Fibroblast of skin of back (primary cell): Measurements from ENCODE around the gene PRPF31.

Source experiments
- DNase-seq: peaks from one replicate; pipeline ENCODE4 v3.0.0-alpha.2; 2013

Gene PRPF31

DNA sequence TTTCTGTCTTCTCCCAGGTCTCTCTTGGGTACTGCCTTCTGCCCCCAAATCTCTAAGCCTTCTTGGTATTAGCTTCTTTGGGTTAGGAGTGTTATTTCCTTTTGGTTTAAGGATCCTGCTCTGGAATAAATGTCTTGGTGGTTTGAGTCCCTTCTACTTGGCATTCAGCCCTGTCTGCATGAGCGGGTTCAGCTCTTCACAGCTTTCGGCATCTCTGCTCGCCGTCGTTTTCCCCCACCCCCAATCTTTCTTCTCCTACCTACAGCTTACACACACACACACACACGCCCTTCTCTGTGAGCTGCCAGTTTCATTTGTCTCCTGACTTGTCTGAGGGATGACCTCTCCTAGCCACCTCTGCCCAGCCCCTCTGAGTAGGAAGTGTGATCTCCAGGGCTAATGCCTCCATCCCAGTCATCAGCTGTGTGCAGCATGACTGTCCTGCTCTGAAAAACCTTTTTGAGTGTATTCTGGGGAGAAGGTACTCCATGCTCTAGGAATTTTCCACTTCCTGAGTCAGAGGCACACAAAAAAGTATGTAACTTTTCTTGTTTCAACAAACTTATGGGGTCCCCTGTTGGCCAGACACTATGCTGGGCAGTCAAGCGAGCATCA lies 26.7 kb downstream of the PRPF31 start:
- no peak for DNase-seq

DNA sequence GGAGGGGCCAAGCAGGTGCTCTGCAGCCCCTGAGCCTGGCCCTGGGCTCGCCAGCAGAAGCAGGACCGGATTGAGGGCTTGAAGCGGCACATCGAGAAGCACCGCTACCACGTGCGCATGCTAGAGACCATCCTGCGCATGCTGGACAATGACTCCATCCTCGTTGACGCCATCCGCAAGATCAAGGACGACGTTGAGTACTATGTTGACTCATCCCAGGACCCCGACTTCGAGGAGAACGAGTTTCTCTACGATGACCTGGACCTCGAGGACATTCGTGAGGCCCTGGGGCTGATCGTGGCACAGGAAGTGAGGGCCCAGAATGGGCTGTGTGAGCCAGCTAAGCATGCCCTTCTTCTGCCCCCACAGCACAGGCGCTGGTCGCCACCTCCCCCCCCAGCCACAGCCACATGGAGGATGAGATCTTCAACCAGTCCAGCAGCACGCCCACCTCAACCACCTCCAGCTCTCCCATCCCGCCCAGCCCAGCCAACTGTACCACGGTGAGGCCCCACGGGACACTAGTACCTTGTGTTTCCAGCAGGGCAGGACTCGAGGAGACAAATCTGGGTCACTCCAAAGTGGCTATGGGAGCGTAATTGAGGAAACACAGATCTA lies 30.1 kb downstream of the PRPF31 start:
- DNase-seq, result no peak

- DNase-seq, result no peak
These were observed 32.1 kb downstream of the PRPF31 start for GRCh38 chr19:54147676-54148075.

GRCh38 chr19:54148158-54148557 lies 32.6 kb downstream of the PRPF31 start:
- no peak for DNase-seq

GRCh38 chr19:54149021-54149812 lies 33.7 kb downstream of the PRPF31 start:
- no peak for DNase-seq

- DNase-seq, result no peak
These were observed 35.9 kb downstream of the PRPF31 start for GRCh38 chr19:54151362-54152035.

GRCh38 chr19:54152267-54152666 lies 36.7 kb downstream of the PRPF31 start:
- DNase-seq, result no peak

DNA sequence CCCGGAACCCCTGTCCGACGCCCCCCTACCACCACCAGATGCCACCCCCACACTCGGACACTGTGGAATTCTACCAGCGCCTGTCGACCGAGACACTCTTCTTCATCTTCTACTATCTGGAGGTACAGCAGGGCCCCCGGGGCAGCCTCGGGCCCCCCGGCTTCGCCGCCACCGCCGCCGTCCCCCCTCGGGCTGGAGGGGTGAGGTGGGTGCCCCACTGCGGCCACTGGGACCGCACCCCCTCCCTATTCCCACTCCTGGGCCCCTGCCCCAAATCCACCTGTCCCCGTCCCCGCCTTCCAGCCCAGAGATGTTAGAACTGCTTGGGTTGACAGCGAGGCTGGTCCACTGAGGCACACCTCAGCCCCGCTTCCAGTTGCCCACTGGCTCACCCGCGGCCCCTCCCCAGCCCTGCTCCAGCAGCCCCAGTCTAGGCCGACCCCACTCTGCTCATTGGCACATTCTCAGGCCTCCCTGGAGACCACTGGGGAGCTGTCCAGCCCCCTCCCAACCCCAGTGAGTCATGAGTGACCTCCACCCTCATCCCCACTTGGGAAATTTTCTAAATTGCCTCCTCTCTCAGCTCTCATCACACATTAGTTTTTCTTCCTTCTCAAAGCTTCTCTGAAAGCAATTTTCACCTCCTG lies 37.4 kb downstream of the PRPF31 start:
- peak; percentile 16 for DNase-seq

- DNase-seq, result no peak
These were observed 38.3 kb downstream of the PRPF31 start for GRCh38 chr19:54153731-54154326.

GRCh38 chr19:54154603-54155345 lies 39.2 kb downstream of the PRPF31 start:
- DNase-seq, result peak; percentile 65

- DNase-seq, result no peak
These were observed 40.1 kb downstream of the PRPF31 start for GRCh38 chr19:54155694-54156093.

- DNase-seq, result no peak
These were observed 40.9 kb downstream of the PRPF31 start for GRCh38 chr19:54156490-54156889.

GRCh38 chr19:54156953-54157352 lies 41.4 kb downstream of the PRPF31 start:
- DNase-seq, result no peak

GRCh38 chr19:54158812-54159351 lies 43.3 kb downstream of the PRPF31 start:
- no peak for DNase-seq

GRCh38 chr19:54159352-54160181 lies 44.0 kb downstream of the PRPF31 start, which contains the start of gene LENG1:
LENG1 (minus strand) TSS chr19:54159721; CDS start chr19:54159695, 26 bp downstream.
- peak; percentile 100 for DNase-seq

DNA sequence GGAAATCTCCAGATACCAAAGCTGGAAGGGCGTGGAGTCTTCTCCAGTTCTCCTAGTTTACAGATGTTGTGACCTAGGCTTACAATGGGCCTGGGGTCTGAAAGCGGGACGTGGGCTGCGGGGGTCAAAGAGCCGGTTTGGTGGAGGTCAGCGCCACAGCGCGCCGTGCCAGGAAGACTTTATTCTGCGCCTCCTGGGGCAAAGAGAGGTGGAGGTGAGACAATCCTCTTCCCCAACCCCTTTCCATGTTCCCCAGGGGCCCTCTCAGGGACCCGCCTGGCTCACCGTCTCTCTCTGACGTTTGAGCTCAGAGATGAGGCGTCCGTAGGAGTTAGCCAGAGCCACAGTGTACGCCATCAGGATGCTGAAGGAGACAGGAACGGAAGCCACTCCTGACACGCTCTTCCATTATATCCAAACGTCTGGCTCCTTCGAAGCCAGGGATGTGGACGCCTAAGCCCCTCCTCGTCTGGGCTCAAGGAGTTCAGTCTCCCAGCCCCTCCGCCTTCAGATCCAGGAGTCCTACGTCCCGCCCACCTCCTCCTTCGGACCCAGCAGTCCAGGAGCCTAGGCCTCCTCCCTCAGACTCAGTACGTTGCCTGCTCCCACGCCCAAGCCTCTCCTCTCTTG lies 44.7 kb downstream of the PRPF31 start:
- peak; percentile 33 for DNase-seq

- DNase-seq, result no peak
These were observed 45.3 kb downstream of the PRPF31 start for GRCh38 chr19:54160854-54161253.

GRCh38 chr19:54162241-54162805 lies 46.8 kb downstream of the PRPF31 start:
- peak; percentile 70 for DNase-seq

GRCh38 chr19:54162884-54163283 lies 47.3 kb downstream of the PRPF31 start:
- DNase-seq, result no peak
